ENCODE results near the gene ST3GAL4. TPM values are rescaled to one million over a fixed set of nuclear protein-coding genes. Genes with fewer than 3 reads are reported as not detected.

ST3GAL4 gene
- total and polyA plus RNA-seq, 2 of the 8 experiments (the other 6 are each of a cell fraction or from before 2014, with no cell fraction given): 15.6 to 20.0 TPM

- Histone ChIP-seq H4K5ac (ENCODE audit: insufficient read length, low read depth, low read length) (no peak overlapping the region), H3K4me3 (ENCODE audit: extremely low read depth in 1 of 4, insufficient read depth in 2 of 4, low read depth in 3 of 4, low read length in 4 of 4) (no peak overlapping the region), H4K20me1 (replicated peaks in 1 of 2; ENCODE audit: control insufficient read depth in 1 of 2, insufficient read depth in 2 of 2, low read length in 2 of 2) (no peaks in the 10 kb centered on the region), H2BK20ac (ENCODE audit: low read length) (no peak overlapping the region), H3K36me3 (ENCODE audit: control insufficient read depth in 2 of 4, insufficient read depth in 4 of 4, low read length in 3 of 4) (no peaks in the 10 kb centered on the region), H3K79me2 (ENCODE audit: control insufficient read depth in 1 of 2, insufficient read depth in 2 of 2, low read length in 2 of 2) (no peaks in the 10 kb centered on the region), H3K27me3 (replicated peaks in 1 of 4; ENCODE audit: control insufficient read depth in 3 of 4, extremely low read depth in 1 of 4, insufficient read depth in 3 of 4, low read length in 3 of 4) (peaks cover 0 to 2% (median 0%) of the 10 kb centered on the region in 4 experiments; a peak in 1 of 7 replicates), H4K8ac (ENCODE audit: extremely low read depth, insufficient read depth, low read length) (no peak overlapping the region; the same call in 1 of the 2 replicates), H2BK12ac (ENCODE audit: low read depth, low read length) (no peak overlapping the region), H3K14ac (ENCODE audit: insufficient read length) (no peak overlapping the region), H3K4me2 (ENCODE audit: insufficient read depth in 1 of 2, low read depth in 2 of 2, low read length in 2 of 2) (no peak overlapping the region), H4K91ac (replicated peaks; ENCODE audit: insufficient read length, low read length) (no peak overlapping the region), H2BK120ac (replicated peaks; ENCODE audit: low read depth, low read length) (no peak overlapping the region), H3K9ac (replicated peaks in 1 of 4; ENCODE audit: extremely low read depth in 1 of 4, low read depth in 3 of 4, low read length in 3 of 4) (no peak overlapping the region), H3K23ac (ENCODE audit: insufficient read length) (no peak overlapping the region), H3K27ac (ENCODE audit: low read depth, low read length) (no peak overlapping the region), H2BK15ac (ENCODE audit: low read length) (no peak overlapping the region), H2AFZ (ENCODE audit: low read length) (no peak overlapping the region), H3K56ac (replicated peaks; ENCODE audit: insufficient read length, low read depth, low read length) (no peak overlapping the region), H2AK5ac (ENCODE audit: low read depth, low read length) (no peak overlapping the region), H3K9me3 (ENCODE audit: insufficient read depth in 2 of 2, low read depth in 1 of 2, low read length in 1 of 2) (no peaks in the 10 kb centered on the region), H3K18ac (ENCODE audit: extremely low read depth, low read length) (no peak overlapping the region), H2BK5ac (ENCODE audit: low read depth, low read length) (no peak overlapping the region), H3K4ac (replicated peaks; ENCODE audit: insufficient read length, low read depth, low read length) (no peak overlapping the region), H3K79me1 (ENCODE audit: low read depth, low read length) (no peaks in the 10 kb centered on the region), H3K4me1 (replicated peaks in 1 of 4; ENCODE audit: control insufficient read depth in 3 of 4, insufficient read depth in 4 of 4, low read length in 3 of 4) (0 out of 7 replicates have a peak, but pooled peaks cover 0 to under 1% (median 0%) of the 10 kb centered on the region in 4 experiments), H3K23me2 (ENCODE audit: low read depth, low read length) (peaks cover 5% of the 10 kb centered on the region; the same call in 1 of the 2 replicates)
- FAIRE-seq: no peak
- POLR2A ChIA-PET (ENCODE audit: partially characterized antibody): no interaction called here
- CTCF ChIA-PET (ENCODE audit: partially characterized antibody): interaction anchor here (1.2 to 1.8 kb wide), 3 partner anchors 9 to 13 kb away, joined by 3 to 5 read pairs (median 4); no protein-coding TSS in a partner anchor
- no peak for DNase-seq (ENCODE audit: low read depth in 1 of 2, low spot score in 2 of 2)
- 90% methylated on average over 8 of the region's 8 CpGs; no CpG with 5 or more reads in 1 of the 2 experiments for WGBS, 2 experiments (ENCODE audit: extremely low coverage in 1 of 2, insufficient coverage in 1 of 2, insufficient read length in 1 of 2, insufficient replicate concordance in 2 of 2, low coverage in 1 of 2, low lambda C conversion rate in 2 of 2, missing lambda C conversion rate in 1 of 2)
- no peak for TF ChIP-seq RBBP5 (IDR thresholded peaks at IDR 0.05; ENCODE audit: borderline replicate concordance, low read depth, low read length)
- no peak for TF ChIP-seq E2F6 (IDR thresholded peaks at IDR 0.05)
- TF ChIP-seq BACH1 (IDR thresholded peaks at IDR 0.05; ENCODE audit: low read length): no peak
- no peak for TF ChIP-seq TEAD4 (IDR thresholded peaks at IDR 0.05; ENCODE audit: low read depth, low read length)
Measured at GRCh38 chr11:126457817-126458216, 102.3 kb downstream of the ST3GAL4 start.
